ENCODE results near the gene CCDC102B.
"Not testable (repeated sequence)": the region's sequence is repeated elsewhere in the genome, so short reads cannot be mapped to it uniquely, and the experiment has no call there.

CCDC102B gene

DNA sequence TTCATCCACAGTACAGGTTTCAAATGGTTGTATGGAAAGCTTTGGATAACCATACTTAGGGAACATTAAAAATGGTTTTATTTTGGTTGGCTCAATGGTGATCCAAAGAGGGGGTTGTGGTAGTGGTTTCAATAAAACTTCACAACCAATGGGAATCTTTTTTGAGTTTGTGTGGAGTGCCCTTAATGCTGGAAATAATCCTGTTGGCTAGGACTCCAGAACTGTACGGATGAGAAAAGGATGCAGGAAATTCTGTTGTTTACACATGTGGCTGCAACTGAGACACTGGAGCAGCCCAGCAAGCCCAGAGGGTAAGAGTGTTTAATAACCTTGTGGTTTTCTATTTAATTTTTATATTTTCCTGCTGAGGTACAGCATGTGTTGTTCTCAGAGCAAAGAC, at the start of gene CCDC102B:
TSS of gene CCDC102B (plus strand) at position 210 of the 400 bp plus-strand sequence. CDS start 38,684 bp downstream, outside the sequence.
- DNase-seq = no peak

DNA sequence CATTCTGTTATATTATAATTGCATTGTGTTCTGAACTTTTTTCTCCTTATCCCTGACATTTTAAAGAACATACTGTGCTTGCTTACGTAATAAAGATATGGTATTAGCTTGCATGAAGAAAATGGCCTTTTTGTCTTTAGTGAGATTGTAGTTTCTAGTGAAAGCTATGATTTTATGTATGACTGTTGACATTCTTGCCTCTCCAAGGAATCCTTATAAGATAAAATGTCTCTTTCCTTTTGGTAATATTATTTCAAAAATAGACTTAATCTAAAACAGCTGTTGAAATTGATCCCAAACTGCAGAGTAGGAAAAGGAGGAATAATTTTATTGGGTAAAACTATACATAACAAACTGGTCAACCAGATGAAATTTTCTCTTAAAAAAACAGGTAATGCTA, 40.8 kb upstream of the CCDC102B start:
- DNase-seq = no peak

DNA sequence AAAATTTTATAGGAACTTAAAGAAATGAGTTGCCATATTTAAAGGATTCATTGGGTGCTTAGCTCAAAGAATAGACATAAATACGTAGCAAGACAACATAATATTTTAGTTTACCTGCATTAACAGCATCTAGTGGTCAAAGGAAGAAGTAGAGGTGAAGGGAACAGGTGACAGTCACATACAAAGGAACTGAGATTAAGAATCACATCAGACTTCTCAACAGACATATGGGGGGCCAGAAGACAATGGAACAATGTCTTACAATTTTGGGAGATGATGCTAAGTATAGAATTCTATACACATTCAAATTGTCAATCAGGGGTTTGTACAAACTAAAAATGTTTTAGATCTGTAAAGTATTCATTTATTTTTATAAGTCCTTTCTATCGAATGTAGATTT, 38.6 kb upstream of the CCDC102B start:
- DNase-seq = no peak

DNA sequence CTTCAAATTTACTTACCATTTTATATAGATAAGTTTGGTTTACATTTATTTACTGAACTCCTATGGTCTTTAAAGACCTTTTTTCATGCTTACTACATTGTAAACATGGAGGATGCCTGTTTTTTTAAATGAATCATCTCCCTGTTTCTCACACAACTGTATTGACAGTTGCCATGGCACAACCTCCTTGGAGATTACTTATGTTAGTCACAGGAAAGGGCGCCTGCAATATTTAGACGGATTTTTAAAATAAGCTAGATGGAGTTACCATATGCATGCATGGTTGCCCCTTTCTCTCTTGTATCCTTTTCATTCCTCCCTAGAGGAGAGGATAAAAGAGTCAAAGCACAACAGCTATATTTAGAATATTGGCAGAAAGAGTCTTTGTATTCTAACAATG, 34.8 kb upstream of the CCDC102B start:
- no peak for DNase-seq

DNA sequence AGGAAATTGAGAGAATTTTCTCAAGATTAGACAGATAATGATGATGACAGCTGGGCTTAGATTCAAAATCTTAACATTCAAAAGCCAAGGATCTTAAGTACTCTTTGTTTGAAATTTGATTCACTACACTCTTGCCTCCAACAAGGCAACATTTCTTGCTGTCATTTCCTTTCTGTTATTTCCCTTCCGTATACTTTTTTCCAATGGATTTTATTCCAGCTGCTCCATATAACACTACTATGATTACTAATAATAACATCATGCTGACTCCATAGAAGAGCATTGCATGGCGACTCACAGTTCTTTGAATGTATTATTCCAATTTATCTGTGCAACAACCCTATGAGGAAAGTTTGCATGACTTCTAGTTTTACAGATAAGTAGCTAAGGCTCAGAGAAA, 33.9 kb upstream of the CCDC102B start:
- DNase-seq = no peak

DNA sequence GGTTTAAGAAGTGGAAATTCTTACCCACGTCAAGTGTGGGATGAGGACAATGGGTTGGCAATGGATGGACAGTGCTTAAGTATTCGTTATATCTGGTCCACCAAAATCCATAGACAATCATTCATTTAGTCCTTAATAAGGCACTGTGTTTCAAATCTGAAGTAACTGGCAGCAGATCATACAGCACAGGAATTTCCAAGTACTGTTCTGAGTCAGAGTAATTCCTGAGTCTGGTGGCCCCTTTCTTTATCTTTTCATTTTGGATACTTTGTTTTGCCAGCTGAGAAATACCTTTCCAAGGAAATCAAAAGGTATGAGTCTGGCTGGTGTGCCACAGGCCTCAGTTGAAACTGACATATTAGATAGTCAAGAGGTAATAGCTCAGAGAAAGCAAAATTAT, 31.4 kb upstream of the CCDC102B start:
- no peak for DNase-seq

DNA sequence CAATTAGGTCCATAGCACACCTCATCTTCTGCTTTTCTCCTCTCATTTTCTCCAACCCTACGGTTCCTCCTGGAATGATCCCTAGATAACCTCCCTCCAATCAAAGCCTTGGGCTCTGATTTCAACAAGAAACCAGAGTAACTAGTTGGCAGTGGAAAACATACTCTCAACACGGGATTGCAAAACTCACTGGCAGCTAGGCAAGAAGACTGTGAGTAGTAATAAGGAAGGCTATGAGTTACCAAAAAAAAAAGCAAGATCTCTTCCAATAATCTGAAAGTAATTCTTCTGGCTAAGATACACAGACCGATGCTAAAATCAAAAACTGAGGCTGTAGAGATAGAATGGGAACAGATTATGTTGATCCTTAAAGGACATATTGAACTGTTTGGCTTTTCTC, 28.4 kb upstream of the CCDC102B start:
- no peak for DNase-seq

DNA sequence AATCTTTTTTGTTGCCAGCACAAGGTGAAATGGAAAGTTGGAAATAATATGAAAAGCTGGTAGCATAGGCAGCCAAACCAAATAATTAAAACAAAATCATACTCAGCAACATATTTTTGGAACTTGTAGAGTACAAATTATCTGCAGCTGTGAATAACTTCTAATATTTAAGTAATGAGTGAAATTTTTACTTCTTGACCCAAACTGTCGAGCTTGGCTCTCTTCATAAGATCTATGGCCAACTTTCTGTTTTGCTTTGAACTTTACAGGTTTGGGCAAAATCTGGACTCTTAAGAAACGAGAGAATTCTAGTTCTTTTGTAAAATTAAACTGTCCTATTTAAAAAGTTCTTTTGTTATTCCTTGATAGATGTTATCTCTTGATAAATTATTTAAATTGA, 25.6 kb upstream of the CCDC102B start:
- DNase-seq = no peak

DNA sequence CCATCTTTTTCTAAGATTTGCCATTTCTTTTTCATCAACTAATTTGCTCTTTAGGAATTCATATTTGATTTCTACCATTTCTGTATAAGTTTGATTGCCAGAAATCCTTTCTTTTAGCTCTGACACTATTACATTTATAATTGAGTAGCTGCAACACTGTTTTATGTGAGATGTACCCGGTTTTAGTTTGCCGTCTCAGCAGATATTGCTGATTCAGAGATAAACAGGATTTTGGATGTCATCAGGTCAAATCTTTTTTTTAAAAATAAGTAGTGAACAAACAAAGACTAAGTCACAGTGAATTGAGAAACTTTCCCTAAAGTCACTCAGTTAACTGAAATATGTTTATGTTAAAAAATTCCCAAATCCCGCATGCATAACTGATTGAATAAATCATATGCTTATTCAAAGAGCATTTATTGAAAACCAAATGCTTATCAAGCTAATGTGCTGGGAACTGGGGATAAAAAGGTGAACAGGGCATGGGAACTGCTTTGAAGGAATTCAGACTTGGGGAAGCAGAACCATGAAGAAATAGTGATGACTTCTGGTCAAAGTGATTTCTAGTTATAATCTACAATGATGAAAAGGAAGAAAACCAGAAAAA, 19.5 kb upstream of the CCDC102B start:
- DNase-seq = no peak

DNA sequence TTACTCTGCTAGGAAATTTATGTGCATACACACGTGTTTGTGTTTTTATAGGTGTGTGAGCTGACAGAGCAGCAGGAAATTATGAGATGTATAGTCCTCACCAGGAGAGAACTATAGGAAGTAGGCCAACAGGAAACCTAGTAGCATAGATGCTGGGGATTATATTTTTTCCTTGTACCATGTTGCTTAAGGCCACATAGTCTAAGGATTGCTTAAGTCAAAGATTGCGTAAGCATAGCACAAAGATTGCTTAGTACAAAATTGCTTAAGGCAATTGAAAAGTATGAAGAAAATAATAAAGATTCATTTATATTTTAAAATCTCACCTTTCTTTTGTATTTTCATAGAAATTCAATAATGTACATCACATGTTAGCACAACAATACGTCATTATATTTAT, 18.7 kb upstream of the CCDC102B start:
- no peak for DNase-seq

DNA sequence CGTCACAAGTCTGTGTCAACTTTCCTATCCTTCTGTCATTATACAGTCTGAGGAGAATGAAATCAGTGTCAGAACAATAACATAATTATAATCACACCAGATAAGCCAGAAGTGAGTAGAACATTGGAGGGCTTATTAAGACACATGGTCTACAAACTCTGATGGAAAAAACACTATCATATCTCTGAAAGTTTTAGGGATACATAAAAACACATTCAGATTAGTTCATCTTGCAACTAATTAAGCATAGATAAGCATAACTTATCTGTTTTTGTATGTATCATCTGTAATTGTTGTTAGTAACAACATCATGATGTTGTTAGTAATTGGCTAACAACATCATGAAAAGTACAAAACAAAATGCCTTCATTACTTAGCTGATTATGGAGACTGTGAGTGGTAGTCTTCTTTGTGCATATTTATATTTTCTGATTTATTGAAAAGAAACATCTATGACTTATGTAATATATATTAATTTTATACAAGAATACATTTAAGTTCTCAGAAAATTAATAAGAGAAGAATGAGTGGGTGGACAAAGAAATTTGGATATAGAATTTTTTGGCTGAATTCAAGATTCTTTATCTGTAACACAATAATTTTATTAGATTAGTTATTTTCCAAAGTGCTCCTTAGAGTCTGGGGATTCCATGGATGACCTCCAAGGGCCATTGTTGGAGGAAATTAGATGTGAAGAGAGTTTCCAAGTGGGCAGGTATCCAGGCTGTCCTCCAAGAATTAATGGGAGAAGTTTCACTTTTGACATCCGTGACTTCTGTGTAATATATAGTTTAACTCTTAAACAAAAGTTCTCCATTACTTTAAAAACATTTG, 16.9 kb upstream of the CCDC102B start:
- no peak for DNase-seq

DNA sequence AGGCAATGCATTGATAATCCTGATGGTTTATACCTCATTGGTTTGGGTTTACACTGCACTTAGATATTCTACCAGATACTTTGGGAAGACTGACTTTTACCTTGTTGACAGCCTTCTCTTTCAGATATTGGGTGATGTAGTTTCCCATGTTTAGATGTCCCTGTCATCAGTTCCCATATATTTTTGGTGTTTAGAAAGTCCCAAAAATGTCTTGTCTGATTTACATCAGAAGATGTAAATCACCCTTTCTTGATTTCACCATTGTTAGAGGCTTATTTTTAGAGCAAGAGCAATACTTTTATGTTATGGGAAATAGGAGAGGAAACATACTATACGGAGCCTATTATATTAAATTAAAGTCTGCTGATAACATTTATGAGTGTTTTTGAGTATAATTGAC, 14.4 kb upstream of the CCDC102B start:
- DNase-seq = no peak

DNA sequence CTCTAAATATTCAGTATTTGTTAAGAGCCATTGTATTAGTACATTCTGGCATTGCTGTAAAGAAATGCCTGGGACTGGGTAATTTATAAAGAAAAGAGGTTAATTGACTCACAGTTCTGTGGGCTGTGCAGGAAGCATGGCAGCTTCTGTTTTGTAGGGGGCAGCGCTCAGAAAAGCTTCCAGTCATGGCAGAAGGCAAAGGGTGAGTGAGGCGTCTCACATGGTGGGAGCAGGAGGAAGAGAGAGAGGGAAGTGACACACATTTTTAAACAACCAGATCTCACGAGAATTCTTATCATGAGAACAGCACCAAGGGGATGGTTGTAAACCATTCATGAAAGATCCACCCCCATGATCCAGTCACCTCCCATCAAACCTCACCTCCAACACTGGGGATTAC, 13.8 kb upstream of the CCDC102B start:
- DNase-seq = no peak

DNA sequence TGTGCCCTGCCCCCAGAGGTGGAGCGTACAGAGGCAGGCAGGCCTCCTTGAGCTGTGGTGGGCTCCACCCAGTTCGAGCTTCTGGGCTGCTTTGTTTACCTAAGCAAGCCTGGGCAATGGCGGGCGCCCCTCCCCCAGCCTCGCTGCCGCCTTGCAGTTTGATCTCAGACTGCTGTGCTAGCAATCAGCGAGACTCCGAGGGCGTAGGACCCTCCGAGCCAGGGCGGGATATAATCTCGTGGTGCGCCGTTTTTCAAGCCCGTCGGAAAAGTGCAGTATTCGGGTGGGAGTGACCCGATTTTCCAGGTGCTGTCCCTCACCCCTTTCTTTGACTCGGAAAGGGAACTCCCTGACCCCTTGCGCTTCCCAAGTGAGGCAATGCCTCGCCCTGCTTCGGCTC, 7.6 kb upstream of the CCDC102B start:
- not testable (repeated sequence) for DNase-seq

DNA sequence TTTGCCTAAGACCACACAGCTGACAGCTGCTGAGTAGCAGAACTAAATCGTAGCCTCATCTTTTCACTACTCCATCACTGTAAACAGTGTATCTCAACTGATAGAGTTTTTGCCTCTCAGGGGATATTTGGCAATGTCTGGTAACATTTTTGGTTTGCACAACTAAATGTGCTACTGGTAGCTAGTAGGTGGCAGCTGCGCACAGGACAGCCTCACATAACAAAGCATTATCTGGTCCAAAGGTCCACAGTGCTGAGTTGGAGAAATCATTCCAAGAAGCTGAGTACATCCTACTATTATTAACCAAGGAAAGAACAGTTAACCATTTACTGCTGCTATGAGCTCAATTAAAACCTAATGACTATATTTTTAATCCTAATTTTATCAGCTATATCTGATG, 6.1 kb upstream of the CCDC102B start:
- DNase-seq = no peak

DNA sequence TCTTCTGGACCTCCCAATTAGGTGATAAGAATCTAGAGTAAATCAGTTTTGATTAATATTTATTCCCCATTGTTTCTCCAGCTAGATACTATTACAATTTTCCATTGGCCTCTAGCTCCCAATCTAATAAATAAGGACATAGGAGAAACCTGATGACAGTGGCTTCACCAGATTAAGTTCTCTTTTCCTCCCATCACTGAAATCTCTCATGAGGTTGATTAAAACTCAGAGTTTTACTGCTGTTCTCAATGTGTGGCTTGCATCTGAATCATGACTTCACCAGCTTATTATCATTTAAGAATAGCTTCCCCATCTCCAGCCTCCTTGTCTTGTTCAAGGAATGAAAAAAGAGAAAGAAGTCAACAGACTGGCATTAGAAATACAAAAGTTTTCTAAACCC, 3.9 kb upstream of the CCDC102B start:
- DNase-seq = no peak

DNA sequence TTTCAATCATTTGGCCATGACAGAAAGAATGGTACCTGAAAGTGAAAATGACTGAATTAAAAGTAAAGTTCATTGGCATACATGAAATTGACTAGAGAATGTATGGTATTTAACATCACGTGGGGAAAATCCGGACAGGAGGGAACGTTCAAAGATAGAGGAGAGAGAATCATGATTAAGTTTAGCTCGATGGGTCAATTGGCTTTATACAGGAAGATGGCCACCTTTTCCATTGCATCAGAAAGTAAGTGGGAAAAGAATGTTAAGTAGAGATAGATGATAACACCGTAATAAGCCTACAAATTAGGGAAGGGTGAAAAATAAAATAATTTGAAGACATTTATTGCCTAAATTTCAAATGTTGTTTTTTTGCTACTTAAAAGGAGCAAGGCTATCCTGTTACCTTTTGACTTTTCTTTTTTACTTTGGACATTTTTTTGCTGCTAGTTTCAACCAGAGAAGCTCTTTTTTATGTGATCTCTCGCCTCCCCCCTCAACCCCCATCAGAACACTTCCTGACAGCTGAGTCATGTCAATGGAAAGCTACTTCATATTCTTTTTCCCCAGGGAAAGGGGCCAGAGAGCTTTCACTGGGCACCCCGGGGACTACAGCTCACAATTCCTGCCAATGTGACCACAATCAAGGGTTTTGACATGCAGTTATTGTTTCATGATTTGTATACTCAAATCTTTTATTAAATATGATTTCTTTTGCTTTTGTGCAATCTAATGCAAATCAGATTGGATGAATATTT, 767 bp upstream of the CCDC102B start:
- no peak for DNase-seq

DNA sequence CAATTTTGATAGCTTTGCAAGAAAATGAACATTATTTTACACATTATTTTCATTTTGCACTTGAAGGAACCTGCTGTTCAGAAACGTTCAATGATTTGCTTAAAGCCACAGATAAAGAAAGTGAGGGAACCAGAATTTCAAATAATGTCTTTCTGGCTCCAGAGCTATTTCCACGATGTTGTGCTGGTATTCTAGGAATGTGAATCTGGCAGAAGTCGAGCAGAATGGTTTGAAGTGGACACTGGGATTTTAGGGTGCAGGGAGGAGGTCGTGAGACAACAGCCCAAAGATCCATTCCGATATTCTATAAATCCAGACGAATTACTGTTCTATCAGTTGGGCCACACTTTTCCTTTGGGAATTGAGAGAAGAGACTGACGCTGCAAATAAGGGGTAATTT, 2.2 kb downstream of the CCDC102B start:
- no peak for DNase-seq

DNA sequence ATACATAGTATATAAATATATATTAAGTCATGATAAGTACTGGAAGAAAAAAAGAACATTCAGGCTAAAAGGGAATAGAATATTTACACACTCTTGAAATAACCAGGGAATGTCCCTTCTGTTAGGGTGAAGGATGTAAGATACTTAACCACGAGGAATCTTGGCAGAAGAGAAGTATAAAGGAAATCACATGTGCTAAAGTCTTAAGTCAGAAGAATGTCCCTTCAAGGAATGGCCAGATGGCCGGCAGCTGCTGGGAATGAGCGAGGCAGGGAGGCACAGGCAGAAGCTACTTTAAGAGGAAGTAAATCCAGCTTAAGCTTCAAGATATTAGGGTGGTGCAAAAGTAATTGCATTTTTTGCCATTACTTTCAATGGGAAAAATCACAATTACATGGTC, 5.5 kb downstream of the CCDC102B start:
- DNase-seq = no peak

DNA sequence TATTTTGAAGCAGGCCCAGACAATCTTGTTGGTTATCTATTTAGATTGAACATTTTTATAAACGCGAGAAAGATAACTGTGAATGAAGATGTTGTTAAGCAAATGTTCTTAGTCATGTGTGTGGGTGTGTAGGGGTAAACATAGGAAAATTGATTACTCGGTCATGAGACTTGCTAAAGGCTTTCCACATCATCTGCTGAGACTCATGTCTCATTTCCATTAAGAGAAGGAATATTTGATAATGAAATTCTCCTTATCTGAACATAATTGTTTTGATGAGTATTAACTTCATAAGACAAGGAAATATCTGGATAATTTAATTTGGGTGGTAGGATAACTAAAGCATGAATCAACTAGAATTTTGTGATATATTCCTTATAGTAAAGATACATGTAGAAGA, 19.7 kb downstream of the CCDC102B start:
- DNase-seq = no peak

DNA sequence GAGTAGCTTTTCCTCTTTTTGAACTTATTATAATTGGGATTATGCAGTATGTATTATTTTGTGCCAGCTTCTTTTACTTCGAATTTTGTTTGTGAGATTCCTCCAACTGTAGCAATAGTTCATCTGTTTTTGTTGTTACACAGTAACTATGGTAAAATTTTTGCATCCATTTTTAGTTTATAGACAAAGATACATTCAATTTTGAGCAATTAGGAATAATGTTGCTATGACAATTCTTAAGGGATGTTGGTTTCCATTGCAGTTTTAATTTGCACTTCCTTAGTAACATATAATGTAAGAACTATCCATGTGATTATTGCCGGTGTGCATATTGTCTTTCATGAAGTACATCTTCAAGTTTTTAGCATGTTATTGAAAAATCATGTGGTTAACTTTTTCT, 20.7 kb downstream of the CCDC102B start:
- no peak for DNase-seq

DNA sequence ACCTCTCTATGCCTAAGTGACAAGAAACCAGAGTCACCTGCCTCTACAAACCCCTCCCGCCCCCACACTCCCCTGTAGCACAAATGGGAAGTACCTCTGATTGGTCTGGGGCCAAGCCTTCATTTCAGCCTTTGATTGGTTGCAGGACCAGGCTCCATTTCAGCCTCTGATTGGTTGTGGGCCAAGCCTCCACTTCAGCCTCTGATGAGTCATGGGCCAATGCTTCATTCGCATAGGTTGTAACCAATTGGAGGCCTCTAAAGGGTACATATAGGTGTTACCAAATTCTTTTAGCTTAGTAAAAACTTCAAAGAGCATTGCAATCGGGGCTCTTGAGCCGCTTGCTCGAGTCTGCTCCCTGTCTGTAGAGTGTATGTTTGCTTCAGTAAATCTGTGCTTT, 25.0 kb downstream of the CCDC102B start:
- no peak for DNase-seq

DNA sequence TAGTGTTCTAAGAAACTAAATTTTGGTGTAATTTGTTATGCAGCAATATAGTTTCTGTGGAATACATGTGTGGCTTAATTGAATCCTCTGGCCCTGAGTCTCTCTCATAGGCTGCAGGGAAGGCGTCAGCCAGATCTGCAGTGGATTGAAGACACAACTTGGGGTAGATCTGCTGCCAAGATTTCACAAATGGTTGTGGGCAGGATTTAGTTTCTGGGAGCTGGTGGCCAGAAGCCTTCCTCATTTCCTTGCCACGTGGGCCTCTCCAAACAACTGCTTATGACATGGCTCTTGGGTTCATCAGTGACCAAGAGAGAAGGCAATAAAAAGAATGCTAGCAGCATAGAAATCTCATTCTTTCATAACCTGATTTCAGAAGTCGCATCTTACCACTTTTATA, 28.2 kb downstream of the CCDC102B start:
- DNase-seq = no peak

Data from NCI-H187 treated with DMSO at 0.1 percent for 48 hours (cell line).